ENCODE results near the gene TEKT2.

Gene TEKT2

GRCh38 chr1:36107394-36107793 lies 23.5 kb downstream of the TEKT2 start:
- no peak for DNase-seq

- DNase-seq, result no peak
These were observed 24.4 kb downstream of the TEKT2 start for GRCh38 chr1:36108314-36108713.

DNA sequence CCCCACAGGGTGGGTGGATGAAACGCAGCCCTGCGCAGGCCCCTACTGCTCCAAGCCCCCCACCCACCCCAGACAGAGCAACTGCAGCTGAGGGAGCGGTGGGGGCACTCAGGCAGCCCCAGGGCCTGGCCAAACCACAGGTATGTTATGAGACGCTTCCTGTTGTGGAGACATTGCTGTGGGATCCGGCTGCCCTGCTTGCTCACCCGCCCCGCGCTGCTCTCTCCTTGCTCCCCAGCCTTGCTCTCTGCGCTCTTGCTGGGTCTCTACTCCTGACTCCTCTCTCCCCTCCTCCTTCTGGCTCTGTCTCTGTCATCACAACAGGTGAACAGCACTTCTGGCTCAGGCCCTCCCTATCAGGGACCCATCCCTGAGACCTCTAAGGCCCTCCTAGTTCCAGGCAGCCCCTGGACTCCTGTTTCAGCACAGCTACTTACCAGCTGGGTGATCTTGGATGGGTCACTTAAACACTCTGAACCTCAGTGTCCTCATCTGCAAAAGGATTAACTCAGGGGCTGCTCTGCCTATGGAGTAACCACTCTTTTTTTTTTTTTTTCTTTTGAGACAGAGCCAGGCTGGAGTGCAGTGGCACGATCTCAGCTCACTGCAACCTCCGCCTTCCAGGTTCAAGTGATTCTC lies 25.3 kb downstream of the TEKT2 start:
- no peak for DNase-seq

DNA sequence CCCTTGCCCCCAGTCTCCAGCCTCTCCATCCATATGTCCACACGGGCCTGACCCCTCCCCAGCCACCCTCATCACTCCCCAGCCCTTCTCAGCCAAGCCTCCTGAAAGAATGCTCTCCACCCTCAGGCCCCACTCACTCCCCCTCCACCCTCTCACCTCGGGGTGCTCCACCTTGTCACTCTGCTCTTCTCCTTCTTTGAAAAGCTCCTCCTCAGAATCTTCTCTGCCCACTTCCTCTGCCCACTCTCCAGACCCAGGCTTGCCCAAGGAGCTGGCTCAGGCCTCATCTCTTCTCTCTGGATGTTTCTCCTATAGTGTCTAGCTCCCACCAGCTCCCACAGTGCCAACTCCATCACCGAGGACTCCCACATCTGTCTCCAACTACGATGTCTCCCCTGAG lies 27.3 kb downstream of the TEKT2 start:
- DNase-seq, result no peak

DNA sequence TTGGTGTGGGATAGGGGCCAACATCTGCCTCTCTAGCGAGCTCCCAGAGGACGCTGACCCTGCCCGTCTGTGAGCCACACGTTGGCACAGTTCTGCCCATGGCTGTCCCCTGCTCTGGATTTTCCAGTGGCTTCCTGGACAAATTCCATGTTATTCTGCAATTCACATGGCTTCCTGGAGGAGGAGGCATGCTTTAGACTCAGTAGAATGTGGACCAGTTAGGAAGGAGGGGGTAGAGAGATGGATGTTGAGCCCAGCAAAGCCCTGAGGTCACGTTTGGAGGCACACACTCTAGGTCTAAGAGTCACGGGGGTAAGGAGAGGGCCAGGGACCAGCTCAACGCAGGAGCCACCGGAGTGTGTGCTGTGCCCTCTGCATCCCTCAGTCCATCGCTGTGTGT lies 28.9 kb downstream of the TEKT2 start:
- no peak for DNase-seq

DNA sequence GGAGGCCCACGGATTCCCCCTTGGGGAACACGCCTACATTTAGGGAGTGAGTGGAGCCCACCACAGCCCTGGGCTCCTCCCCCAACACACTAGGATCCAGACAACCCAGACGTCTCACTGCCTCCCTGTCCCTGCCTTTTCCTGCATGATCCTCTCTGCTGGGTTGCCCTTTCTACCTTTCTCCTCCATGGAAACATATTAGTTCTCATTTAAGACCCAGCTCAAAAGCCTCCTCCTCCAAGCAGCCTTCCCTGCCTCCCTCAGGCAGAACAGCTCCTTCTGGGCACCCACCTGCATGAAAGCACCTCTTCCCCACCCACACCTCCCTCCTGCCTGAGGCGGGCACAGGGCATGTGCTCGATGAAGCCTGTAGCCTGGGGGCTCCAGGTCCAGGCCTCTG lies 30.5 kb downstream of the TEKT2 start:
- no peak for DNase-seq

DNA sequence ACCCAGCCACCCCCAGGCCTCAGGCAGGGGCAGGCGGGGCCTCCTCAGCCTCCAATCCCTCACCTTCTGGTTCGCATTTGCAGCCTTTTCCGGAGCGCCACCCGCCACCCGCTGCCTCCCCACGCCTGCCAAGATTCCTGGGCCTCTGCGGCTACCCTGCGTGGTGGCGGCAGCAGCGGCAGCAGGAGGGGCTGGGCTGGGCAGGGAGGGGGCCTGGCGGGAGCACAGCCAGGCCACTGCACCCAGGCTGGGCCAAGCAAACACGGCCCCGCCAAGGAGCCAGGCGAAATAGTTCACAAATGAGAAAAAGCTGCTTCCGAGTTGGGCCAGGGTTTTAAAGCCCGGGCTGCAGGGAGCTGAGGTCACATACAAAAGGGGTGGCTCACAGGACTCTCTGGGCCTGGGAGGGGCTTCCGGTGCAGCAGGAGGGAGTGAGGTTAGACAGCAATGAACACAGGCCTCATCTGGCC lies 31.3 kb downstream of the TEKT2 start:
- no peak for DNase-seq

DNA sequence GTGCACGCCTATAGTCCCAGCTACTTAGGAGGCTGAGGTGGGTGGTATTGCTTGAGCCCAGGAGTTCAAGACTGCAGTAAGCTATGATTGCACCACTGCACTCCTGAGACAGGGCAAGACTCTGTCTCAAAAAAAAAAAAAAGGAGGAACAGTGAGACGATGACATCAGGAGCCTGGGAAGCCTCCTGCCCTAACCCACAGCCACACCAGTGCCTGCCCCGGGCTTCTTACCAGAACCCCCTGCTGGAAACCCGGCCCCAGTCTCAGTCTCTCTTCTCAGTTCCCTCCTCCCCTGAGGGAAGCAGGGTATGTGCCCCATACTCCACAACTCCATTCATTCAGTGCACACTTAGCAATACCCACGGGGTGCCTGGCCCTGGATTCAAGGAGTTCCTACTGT lies 32.0 kb downstream of the TEKT2 start:
- peak; percentile 77 to 82 for DNase-seq

DNA sequence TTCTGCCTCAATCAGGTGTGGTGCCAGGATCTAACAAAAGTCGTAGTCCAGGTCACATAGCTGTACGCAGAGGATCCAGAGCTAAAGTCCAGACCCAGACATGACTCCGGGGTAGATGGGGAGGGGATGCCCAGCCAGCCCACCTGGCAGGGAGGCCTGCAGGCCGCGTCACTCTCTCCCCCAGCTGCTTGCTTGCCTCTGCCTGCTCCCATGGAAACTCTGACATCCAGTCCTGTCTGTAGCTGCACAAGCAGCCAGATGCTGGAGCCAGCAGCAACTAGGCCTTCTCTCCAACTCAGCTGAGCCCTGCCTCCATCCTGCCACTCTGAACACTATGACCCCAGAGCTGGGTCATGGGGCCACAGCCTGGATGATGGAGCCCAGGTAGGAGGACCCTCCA lies 33.0 kb downstream of the TEKT2 start:
- DNase-seq, result no peak

DNA sequence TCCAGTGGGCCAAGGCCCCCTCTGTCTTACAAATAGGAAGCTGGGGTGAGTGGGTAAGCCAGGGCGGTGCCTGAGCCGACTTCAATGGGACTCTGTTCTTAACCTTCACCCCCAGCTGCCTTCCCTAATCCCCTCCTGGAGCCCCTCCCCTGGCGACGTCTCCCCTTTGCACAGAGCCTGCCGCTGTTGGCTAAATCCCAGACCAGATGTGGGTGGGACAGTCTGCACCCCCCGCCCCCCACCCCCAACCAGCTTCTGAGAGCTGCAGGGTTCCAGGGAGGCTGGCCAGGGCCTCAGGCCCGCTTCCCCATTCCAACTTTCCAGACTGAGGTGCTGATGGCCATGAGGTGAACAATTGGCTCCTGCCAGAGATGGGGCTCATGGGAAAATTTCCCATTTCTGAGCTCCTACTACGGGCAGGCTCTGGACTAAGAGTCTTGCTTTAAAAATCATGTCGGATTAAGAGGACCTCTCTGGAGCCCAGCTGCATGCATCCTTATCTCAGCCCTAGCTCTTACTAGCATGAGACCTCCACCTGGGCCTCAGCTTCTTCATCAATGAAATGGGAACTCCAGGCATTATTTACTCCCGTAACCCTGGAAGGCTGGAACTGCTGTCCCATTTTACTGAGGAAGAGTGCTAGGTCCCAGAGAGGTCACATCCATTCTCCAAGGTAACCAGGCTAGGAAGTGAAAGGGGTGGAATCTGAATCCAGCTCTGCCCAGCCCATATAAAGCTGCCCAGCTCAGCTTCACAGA lies 34.7 kb downstream of the TEKT2 start:
- no peak for DNase-seq

- peak; percentile 72 to 89 for DNase-seq
These were observed 35.6 kb downstream of the TEKT2 start for GRCh38 chr1:36119456-36119855.

- DNase-seq, result peak; percentile 52 to 89
These were observed 38.5 kb downstream of the TEKT2 start for GRCh38 chr1:36122062-36123030.

DNA sequence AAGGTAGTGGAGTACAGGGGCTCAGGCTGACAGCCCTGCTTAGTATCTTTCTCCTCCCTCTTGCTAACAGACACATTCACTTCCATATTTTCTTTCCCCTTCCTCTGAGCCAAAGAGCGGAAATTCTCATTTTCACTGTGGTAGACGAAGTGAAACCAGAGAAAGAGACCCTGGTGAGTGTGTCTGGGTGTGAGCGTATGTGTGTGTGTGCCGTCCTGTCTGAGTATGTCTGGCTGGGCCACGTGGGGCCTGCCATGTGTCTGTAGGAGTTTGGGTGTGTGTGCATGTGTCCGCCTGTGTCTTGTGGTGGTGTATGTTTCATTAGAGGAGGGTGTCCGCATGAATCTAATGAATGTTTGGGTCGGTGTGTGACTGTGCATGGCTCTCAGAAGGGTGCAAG lies 39.5 kb downstream of the TEKT2 start:
- peak; percentile 86 to 93 for DNase-seq

DNA sequence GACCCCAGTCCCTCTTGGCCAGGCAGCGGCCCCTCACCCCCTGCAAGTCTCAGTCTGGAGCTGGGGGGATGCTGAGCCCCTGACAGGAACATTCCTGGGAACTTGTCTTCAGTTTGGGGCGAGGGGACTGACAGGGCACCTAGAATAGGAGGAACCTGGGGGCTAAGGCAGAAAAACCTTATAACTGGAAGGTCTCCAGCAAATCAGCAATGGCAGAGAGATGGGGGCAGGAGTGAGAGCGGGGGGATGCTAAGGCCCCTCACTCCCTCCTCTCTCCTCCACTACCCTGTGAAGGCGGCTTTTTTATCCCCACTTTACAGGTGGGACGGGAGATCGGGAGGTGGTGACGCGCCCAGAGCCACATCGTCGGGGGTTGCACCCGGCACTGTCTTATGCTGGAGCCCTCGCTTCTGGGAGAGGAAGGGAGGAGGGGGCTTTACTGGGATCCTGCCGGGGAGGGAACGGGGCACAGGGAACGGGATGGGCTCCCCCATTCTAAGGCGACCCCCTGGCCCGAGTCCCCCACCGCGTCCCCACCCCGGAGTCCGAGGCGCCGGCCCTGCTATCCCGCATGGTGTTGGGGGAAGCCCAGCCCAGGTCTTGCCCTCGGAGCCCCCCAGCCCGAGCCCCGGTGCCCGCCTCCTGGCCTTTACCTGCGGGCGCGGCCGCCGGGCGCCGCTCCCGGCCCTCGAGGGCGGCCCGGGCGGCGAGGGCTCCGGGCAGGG lies 40.7 kb downstream of the TEKT2 start:
- no peak for DNase-seq

- DNase-seq, result peak; percentile 10 to 53
These were observed 41.5 kb downstream of the TEKT2 start, which contains the start of gene COL8A2 for GRCh38 chr1:36125129-36125991. TSS of gene COL8A2 (minus strand) at chr1:36125222. CDS start at chr1:36100242, 24,980 bp downstream.

- DNase-seq, result no peak
These were observed 42.3 kb downstream of the TEKT2 start for GRCh38 chr1:36126005-36126716.

GRCh38 chr1:36126797-36127500 lies 43.1 kb downstream of the TEKT2 start:
- no peak for DNase-seq

GRCh38 chr1:36128126-36128904 lies 44.4 kb downstream of the TEKT2 start:
- DNase-seq, result no peak

DNA sequence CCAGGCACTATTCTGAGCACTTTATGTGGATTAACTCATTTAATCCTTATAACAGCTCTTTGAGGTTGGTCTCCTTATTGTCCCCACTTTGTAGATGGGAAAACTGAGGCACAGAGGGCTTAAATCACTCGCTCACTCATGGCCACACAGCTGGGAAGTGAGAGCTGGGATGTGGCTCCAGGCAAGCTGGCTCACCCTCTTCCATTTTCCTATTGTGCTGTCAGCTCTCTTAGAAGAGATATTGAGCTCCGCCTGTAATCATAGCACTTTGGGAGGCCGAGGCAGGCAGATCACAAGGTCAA lies 45.0 kb downstream of the TEKT2 start:
- no peak for DNase-seq
